ENCODE data around the gene RAPGEF5. TPM values are rescaled to one million over a fixed set of nuclear protein-coding genes. Genes with fewer than 3 reads are reported as not detected.

RAPGEF5 gene
- total and polyA plus RNA-seq, 4 donors: 7.1 to 54.8 (median 13.0) TPM

DNA sequence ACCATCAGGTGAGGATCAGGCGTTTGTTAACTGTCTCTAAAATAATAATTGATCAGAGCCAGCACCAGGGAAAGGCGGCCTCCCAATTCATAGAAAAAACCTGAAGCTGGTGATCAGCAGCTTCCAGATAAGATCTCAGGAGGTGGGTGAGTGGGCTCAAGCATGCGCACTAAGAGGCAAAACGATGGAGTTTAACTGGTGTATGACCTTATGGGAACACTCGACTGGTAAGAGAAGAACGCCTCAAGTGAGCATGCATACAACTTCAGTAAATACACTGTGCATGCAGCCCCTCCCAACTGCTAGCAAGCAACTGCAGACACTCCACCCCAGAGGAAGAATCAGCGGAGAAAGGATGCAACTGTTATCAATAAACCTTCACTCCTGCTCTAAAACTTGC lies 18.1 kb downstream of the RAPGEF5 start:
- no peak overlapping the region for H3K27ac ChIP-seq (ENCODE audit: low read depth in 1 of 2, low read length in 2 of 2)
- TF ChIP-seq, protein P1, sequence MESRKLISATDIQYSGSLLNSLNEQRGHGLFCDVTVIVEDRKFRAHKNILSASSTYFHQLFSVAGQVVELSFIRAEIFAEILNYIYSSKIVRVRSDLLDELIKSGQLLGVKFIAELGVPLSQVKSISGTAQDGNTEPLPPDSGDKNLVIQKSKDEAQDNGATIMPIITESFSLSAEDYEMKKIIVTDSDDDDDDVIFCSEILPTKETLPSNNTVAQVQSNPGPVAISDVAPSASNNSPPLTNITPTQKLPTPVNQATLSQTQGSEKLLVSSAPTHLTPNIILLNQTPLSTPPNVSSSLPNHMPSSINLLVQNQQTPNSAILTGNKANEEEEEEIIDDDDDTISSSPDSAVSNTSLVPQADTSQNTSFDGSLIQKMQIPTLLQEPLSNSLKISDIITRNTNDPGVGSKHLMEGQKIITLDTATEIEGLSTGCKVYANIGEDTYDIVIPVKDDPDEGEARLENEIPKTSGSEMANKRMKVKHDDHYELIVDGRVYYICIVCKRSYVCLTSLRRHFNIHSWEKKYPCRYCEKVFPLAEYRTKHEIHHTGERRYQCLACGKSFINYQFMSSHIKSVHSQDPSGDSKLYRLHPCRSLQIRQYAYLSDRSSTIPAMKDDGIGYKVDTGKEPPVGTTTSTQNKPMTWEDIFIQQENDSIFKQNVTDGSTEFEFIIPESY (IDR thresholded peaks at IDR 0.05): no peak
- TF ChIP-seq JUND (IDR thresholded peaks at IDR 0.05) (no peak), HNF4G (IDR thresholded peaks at IDR 0.05) (no peak), GABPA (IDR thresholded peaks at IDR 0.05 in 1 of 2, conservative IDR thresholded peaks at IDR 0.05 in 1 of 2) (no peak), FOXA2 (IDR thresholded peaks at IDR 0.05) (no peak), HNF4A (conservative IDR thresholded peaks at IDR 0.05) (no peak)
- TF ChIP-seq, protein P2, sequence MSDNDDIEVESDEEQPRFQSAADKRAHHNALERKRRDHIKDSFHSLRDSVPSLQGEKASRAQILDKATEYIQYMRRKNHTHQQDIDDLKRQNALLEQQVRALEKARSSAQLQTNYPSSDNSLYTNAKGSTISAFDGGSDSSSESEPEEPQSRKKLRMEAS (IDR thresholded peaks at IDR 0.05): no peak
- no peak for DNase-seq (ENCODE audit: low spot score)
- 87% methylated on average over 7 of the region's 7 CpGs for WGBS
- H3K9ac ChIP-seq (ENCODE audit: low read depth in 1 of 2, low read length in 2 of 2): no peak overlapping the region
- H3K9me3 ChIP-seq (ENCODE audit: control insufficient read depth in 4 of 4, low read length in 3 of 4): peaks cover 0 to 2% (median 0%) of the 10 kb centered on the region in 4 donors
- H3K27me3 ChIP-seq (ENCODE audit: control insufficient read depth in 4 of 4, insufficient read depth in 4 of 4, low read length in 3 of 4): no peaks in the 10 kb centered on the region
- H3K4me1 ChIP-seq (ENCODE audit: control insufficient read depth in 4 of 4, insufficient read depth in 4 of 4, low read length in 3 of 4): peaks cover 3 to 28% (median 25%) of the 10 kb centered on the region in 4 donors
- H3K36me3 ChIP-seq (ENCODE audit: control insufficient read depth in 4 of 4, insufficient read depth in 3 of 4, low read depth in 1 of 4, low read length in 3 of 4): no peaks in the 10 kb centered on the region
- H3K4me3 ChIP-seq (ENCODE audit: low read depth in 1 of 3, low read length in 3 of 3): no peak overlapping the region

DNA sequence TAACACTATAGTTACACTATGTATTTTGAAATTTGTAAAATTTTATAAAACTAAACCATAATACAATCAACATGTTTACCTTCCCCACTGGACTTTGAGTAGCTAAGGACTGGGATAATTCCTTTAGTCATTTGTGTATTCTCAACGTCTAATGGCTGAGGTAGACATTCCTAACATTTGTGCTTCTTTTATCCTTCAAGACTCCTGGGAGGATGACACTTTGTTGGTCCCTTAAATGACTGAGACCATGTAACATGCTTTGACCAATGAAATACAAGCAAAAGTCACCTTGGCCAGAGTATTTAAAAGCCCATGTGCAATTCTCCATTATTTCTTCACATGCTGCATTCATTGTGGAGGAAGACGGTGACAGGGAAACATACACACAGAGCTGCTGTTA lies 18.5 kb downstream of the RAPGEF5 start:
- Histone ChIP-seq H3K27me3 (ENCODE audit: control insufficient read depth in 4 of 4, insufficient read depth in 4 of 4, low read length in 3 of 4) (no peaks in the 10 kb centered on the region), H3K9ac (ENCODE audit: low read depth in 1 of 2, low read length in 2 of 2) (no peak overlapping the region), H3K36me3 (ENCODE audit: control insufficient read depth in 4 of 4, insufficient read depth in 3 of 4, low read depth in 1 of 4, low read length in 3 of 4) (no peaks in the 10 kb centered on the region), H3K9me3 (ENCODE audit: control insufficient read depth in 4 of 4, low read length in 3 of 4) (peaks cover 0 to 2% (median 0%) of the 10 kb centered on the region in 4 donors), H3K27ac (ENCODE audit: low read depth in 1 of 2, low read length in 2 of 2) (no peak overlapping the region), H3K4me1 (ENCODE audit: control insufficient read depth in 4 of 4, insufficient read depth in 4 of 4, low read length in 3 of 4) (peaks cover 3 to 28% (median 23%) of the 10 kb centered on the region in 4 donors), H3K4me3 (ENCODE audit: low read depth in 1 of 3, low read length in 3 of 3) (no peak overlapping the region)
- no peak for TF ChIP-seq RAD21 (IDR thresholded peaks at IDR 0.05)
- no peak for TF ChIP-seq FOXA2 (IDR thresholded peaks at IDR 0.05)
- TF ChIP-seq SP1 (IDR thresholded peaks at IDR 0.05): no peak
- TF ChIP-seq YY1 (IDR thresholded peaks at IDR 0.05): no peak
- no peak for TF ChIP-seq ATF3 (IDR thresholded peaks at IDR 0.05)
- TF ChIP-seq, protein P1 (IDR thresholded peaks at IDR 0.05): no peak
- no peak for TF ChIP-seq TAF1 (conservative IDR thresholded peaks at IDR 0.05)
- no peak for DNase-seq (ENCODE audit: low spot score)
- WGBS: 73% methylated on average over 2 of the region's 2 CpGs

DNA sequence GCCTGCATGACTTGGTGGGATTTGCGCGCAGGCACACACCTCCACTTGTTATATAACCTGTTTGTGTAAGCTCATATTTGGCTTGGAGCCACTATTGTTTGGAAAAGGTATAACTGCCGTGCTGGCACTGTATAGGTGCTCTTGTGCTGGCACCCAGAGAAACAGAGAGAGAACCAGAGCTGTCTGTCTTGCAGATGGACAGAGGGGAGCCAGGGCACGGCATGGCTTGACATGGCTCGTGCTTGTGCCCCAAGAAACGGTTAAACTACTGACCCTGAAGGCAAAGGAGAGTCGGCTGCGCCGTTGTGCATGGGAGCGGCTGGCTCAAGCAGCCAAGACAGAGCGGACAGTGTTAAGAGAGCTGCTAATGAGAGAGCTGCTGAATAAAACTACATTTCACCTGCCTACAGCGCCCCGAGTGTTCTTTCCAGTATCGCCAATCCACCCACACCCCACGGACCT lies 23.2 kb downstream of the RAPGEF5 start:
- 88% methylated on average over 15 of the region's 15 CpGs for WGBS
- H3K36me3 ChIP-seq (ENCODE audit: control insufficient read depth in 4 of 4, insufficient read depth in 3 of 4, low read depth in 1 of 4, low read length in 3 of 4): no peaks in the 10 kb centered on the region
- no peaks in the 10 kb centered on the region for H3K27me3 ChIP-seq (ENCODE audit: control insufficient read depth in 4 of 4, insufficient read depth in 4 of 4, low read length in 3 of 4)
- DNase-seq (ENCODE audit: low spot score): no peak
- no peaks in the 10 kb centered on the region for H3K9me3 ChIP-seq (ENCODE audit: control insufficient read depth in 4 of 4, low read length in 3 of 4)
- no peak overlapping the region for H3K4me3 ChIP-seq (ENCODE audit: low read depth in 1 of 3, low read length in 3 of 3)
- peaks cover 1 to 9% (median 5%) of the 10 kb centered on the region in 4 donors for H3K4me1 ChIP-seq (ENCODE audit: control insufficient read depth in 4 of 4, insufficient read depth in 4 of 4, low read length in 3 of 4)
- H3K27ac ChIP-seq (ENCODE audit: low read depth in 1 of 2, low read length in 2 of 2): no peak overlapping the region
- TF ChIP-seq HNF4G (IDR thresholded peaks at IDR 0.05) (no peak), RXRA (IDR thresholded peaks at IDR 0.05) (no peak), TAF1 (conservative IDR thresholded peaks at IDR 0.05) (no peak), NR2F2 (IDR thresholded peaks at IDR 0.05) (no peak), HNF4A (conservative IDR thresholded peaks at IDR 0.05) (no peak), ATF3 (IDR thresholded peaks at IDR 0.05) (no peak), YY1 (IDR thresholded peaks at IDR 0.05) (no peak), FOXA2 (IDR thresholded peaks at IDR 0.05) (no peak), EGR1 (IDR thresholded peaks at IDR 0.05; ENCODE audit: low read depth in 2 of 2) (no peak), REST (IDR thresholded peaks at IDR 0.05) (no peak)
- TF ChIP-seq, protein P2 (IDR thresholded peaks at IDR 0.05): no peak
- TF ChIP-seq, protein P3, sequence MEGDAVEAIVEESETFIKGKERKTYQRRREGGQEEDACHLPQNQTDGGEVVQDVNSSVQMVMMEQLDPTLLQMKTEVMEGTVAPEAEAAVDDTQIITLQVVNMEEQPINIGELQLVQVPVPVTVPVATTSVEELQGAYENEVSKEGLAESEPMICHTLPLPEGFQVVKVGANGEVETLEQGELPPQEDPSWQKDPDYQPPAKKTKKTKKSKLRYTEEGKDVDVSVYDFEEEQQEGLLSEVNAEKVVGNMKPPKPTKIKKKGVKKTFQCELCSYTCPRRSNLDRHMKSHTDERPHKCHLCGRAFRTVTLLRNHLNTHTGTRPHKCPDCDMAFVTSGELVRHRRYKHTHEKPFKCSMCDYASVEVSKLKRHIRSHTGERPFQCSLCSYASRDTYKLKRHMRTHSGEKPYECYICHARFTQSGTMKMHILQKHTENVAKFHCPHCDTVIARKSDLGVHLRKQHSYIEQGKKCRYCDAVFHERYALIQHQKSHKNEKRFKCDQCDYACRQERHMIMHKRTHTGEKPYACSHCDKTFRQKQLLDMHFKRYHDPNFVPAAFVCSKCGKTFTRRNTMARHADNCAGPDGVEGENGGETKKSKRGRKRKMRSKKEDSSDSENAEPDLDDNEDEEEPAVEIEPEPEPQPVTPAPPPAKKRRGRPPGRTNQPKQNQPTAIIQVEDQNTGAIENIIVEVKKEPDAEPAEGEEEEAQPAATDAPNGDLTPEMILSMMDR (IDR thresholded peaks at IDR 0.05; ENCODE audit: low read depth, low read length, missing input control): no peak
- no peak overlapping the region for H3K9ac ChIP-seq (ENCODE audit: low read depth in 1 of 2, low read length in 2 of 2)
